A549 treated with CORT108297 at 1 μM for 4 hours (cell line): ENCODE data around the gene SIX5. TPM values are rescaled to one million over a fixed set of nuclear protein-coding genes. Genes with fewer than 3 reads are reported as not detected.

ENCODE experiments used
- total RNA-seq: library from RNA; stranded (reverse); fragments of 200-300 nt; extraction: Qiagen RNA extraction; gene quantifications from 5 replicates; pipeline ENCODE4 v1.2.3, GENCODE V29; 2022

The SIX5 gene
- total RNA-seq: 18.9 to 34.0 TPM (median 32.5 TPM) in 5 replicates

GRCh38 chr19:45768984-45769782 is at the start of gene SIX5:
SIX5 (minus strand) TSS chr19:45769252; CDS start chr19:45768844, 408 bp downstream.

DNA sequence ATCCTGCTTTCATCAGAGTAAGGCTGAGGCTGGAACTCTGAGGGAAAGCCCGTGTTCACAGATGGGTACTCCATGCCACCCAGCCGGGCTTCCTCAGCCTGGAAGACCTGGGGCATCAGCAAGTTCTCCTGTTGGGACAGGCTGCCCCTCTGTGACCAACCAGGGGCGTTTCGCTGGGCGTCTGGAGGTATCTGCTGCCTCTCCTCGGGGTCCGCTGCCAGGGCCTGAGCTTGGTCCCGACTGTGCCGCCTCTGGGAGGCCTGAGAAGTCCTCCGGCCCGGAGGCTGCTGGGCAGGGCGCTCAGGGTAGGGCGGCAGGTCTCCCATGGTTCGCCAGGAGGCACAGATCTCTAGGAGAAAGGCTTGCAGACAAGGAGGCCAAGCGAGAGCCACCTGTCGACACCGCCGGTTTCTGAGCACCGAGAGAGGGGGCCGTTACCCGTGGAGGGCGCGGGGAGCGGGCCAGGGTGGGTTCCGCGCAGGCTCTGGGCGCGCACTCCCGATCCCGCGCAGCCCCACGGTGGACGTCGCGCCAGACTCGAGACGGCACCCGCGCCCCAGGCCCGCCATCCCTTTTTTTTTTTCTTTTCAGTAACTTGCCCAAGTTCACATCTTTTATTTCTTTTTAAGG is 45.9 kb upstream of the SIX5 start, which contains the start of gene RSPH6A:
TSS of gene RSPH6A (minus strand) at position 458 of the 630 bp plus-strand sequence. CDS start at position 326, 132 bp downstream.

GRCh38 chr19:45792470-45793177 is 23.6 kb upstream of the SIX5 start, which contains the start of gene DMWD:
DMWD (minus strand) TSS chr19:45792845; CDS start chr19:45792756, 89 bp downstream.

DNA sequence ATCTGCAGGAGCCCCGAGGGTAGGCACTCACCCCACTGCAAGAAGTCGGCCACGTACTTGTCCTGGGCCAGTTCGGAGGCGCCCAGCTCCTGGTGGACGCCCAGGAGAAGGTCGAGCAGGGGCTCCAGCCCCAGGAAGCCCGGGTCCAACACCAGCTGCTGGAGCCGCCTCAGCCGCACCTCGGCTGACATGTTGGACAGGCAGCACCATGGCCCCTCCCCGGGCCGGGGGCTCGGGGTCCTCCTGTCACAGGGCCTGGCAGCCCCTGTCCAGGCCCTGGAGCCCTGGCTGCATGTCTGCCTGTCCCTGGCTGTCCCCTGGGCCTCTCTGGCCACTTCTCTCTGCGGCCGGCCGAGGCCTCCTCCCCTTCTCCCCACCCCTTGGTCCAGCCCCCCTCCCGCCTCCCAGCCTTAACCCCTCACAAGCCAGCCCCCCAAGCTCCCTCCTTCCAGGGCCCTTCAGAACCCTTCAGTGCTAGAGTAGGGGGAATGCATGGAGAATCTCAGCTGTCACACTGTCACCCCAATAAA is 13.2 kb upstream of the SIX5 start, which contains the start of gene DMPK:
TSS of gene DMPK (minus strand) at position 329 of the 530 bp plus-strand sequence. CDS start at position 191, 138 bp downstream.

DNA sequence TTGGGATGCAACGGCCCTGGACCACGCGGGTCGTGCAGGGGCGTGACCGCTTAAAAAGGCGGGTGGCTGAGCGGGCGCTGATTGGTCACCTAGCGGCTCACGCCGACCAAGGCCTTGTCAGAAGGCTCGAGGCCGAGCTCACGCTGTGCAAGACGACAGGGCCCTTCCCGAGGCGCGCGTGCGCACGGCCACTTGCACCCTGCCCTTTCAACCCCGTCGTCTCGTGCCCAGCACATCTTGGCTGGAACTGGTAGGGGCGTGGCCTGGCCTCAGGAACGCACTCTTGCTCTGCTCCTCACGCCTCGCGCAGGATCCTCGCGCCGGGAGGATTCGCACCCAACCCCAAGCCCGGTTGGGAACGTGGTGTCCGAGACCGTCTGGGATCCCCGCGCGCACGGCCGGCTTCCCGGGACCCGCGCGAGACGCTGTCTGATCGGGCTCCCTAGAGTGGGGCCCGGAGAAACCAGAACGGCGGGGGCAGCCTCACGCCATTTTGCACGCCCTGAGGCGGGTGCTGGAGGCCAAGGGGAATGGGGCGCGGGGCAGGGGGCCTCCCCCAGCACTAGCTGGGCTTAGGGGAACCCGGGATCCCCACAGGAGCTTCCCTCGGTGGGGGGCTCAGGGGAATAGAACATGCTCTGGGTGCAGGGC is 35.8 kb downstream of the SIX5 start, which contains the start of gene MEIOSIN:
TSS of gene MEIOSIN (plus strand) at position 280 of the 651 bp plus-strand sequence. CDS start 1,938 bp downstream, outside the sequence.

GRCh38 chr19:45730368-45731288 is 38.4 kb downstream of the SIX5 start, which contains the start of gene FBXO46:
FBXO46 (minus strand) TSS chr19:45730896; CDS start chr19:45713495, 17,401 bp downstream.

Other genes starting within 250 kb of the SIX5 start
- gene OPA3, start 184.4 kb downstream of the SIX5 start, total RNA-seq: 11.0 to 18.1 TPM (median 16.8 TPM) in 5 replicates
- gene GPR4, start 167.0 kb downstream of the SIX5 start, total RNA-seq: 0.06 to 0.13 TPM (median 0.10 TPM) in 5 replicates
- gene EML2, start 129.9 kb downstream of the SIX5 start, total RNA-seq: 19.2 to 28.2 TPM (median 25.7 TPM) in 5 replicates
- 1.7 to 4.0 TPM (median 3.3 TPM) in 5 replicates for gene GIPR, start 101.0 kb downstream of the SIX5 start, total RNA-seq
- gene SNRPD2, start 77.3 kb downstream of the SIX5 start, total RNA-seq: 781 to 943 TPM (median 789 TPM) in 5 replicates
- gene QPCTL, start 76.6 kb downstream of the SIX5 start, total RNA-seq: 6.3 to 10.4 TPM (median 10.2 TPM) in 5 replicates
- 8.8 to 10.7 TPM (median 10.6 TPM) in 5 replicates for gene FBXO46, start 38.4 kb downstream of the SIX5 start, total RNA-seq
- 0.06 to 0.08 TPM (median 0.07 TPM) in 4 of 5 replicates, not detected in the other for gene MEIOSIN, start 35.8 kb downstream of the SIX5 start, total RNA-seq
- 37.3 to 58.8 TPM (median 54.3 TPM) in 5 replicates for gene DMPK, start 13.2 kb upstream of the SIX5 start, total RNA-seq
- 22.5 to 40.0 TPM (median 39.5 TPM) in 5 replicates for gene DMWD, start 23.6 kb upstream of the SIX5 start, total RNA-seq
- gene RSPH6A, start 46.1 kb upstream of the SIX5 start, total RNA-seq: not detected in 5 replicates
- gene SYMPK, start 93.9 kb upstream of the SIX5 start, total RNA-seq: 57.1 to 81.7 TPM (median 76.6 TPM) in 5 replicates
- gene FOXA3, start 95.1 kb upstream of the SIX5 start, total RNA-seq: 0.74 to 1.1 TPM (median 0.83 TPM) in 5 replicates
- gene IRF2BP1, start 116.9 kb upstream of the SIX5 start, total RNA-seq: 23.0 to 37.6 TPM (median 37.2 TPM) in 5 replicates
- gene MYPOP, start 133.4 kb upstream of the SIX5 start, total RNA-seq: 6.0 to 10.7 TPM (median 9.9 TPM) in 5 replicates
- gene NANOS2, start 145.5 kb upstream of the SIX5 start, total RNA-seq: not detected in 5 replicates
- 0.12 to 0.19 TPM (median 0.13 TPM) in 5 replicates for gene NOVA2, start 204.6 kb upstream of the SIX5 start, total RNA-seq
- 4.7 to 6.5 TPM (median 5.4 TPM) in 5 replicates for gene CCDC61, start 226.2 kb upstream of the SIX5 start, total RNA-seq